Keratinocyte (primary cell): ENCODE results near the gene PIGX.

ENCODE experiments used
- CTCF ChIP-seq, 3 experiments: IDR thresholded peaks in 1 of 3; conservative IDR thresholded peaks in 1 of 3; optimal IDR thresholded peaks in 1 of 3; 2 replicates in 2 of 3; 3 replicates in 1 of 3; pipeline versions ENCODE3 to v1.5.1; 2011; ENCODE audit warnings: low read length in 3 of 3, mild to moderate bottlenecking in 3 of 3, moderate library complexity in 2 of 3, control low read depth in 1 of 3, inconsistent platforms in 1 of 3; ENCODE audit not compliant: insufficient read depth in 2 of 3; ENCODE audit errors: extremely low read depth in 1 of 3
- EZH2 ChIP-seq: IDR thresholded peaks from one replicate; pipeline ENCODE4 v1.6.1; 2012; ENCODE audit warnings: inconsistent platforms, mild to moderate bottlenecking, low read length, moderate library complexity

- TF ChIP-seq CTCF (optimal IDR thresholded peaks at IDR 0.05 in 1 of 3, IDR thresholded peaks at IDR 0.05 in 1 of 3, conservative IDR thresholded peaks at IDR 0.05 in 1 of 3; ENCODE audit: extremely low read depth in 1 of 3, insufficient read depth in 2 of 3, low read length in 3 of 3) (no peak), EZH2 (no peak)
Measured at GRCh38 chr3:196749125-196749524, 36.9 kb downstream of the PIGX start.
